DND-41 (cell line): Measurements from ENCODE around the gene AEN.

Source experiments
- CTCF ChIP-seq: IDR thresholded peaks from 2 replicates; pipeline ENCODE4 v1.5.1; 2012; ENCODE audit warnings: borderline replicate concordance, low read length, moderate library complexity, mild to moderate bottlenecking; ENCODE audit not compliant: poor library complexity, severe bottlenecking; ENCODE audit errors: extremely low read depth
- EZH2 ChIP-seq: IDR thresholded peaks from 3 replicates; pipeline ENCODE4 v1.6.1; 2012; ENCODE audit warnings: borderline replicate concordance, low read depth, mild to moderate bottlenecking, moderate library complexity, low read length, inconsistent platforms; ENCODE audit not compliant: severe bottlenecking

GRCh38 chr15:88574077-88574476, 47.1 kb upstream of the AEN start:
- TF ChIP-seq CTCF (no peak), EZH2 (no peak)
